Measurements from ENCODE around the gene TIAM1.

The TIAM1 gene

GRCh38 chr21:31257265-31257664, 86.8 kb downstream of the TIAM1 start:
- CTCF ChIA-PET, result interaction anchor here (1.8 kb wide), 1 partner anchor 324 kb away, joined by 10 read pairs; no protein-coding TSS in a partner anchor
- DNase-seq (ENCODE audit: low read depth, low spot score), result no peak
- POLR2A ChIA-PET, result no interaction called here
- H3K4me3 ChIP-seq (ENCODE audit: low read depth, low read length), result no peak overlapping the region
- no peak for TF ChIP-seq CTCF (IDR thresholded peaks at IDR 0.05; ENCODE audit: insufficient read depth, low read length, missing control alignments)

- ChIA-PET POLR2A (no interaction called here), CTCF (no interaction called here)
- no peak for TF ChIP-seq CTCF (IDR thresholded peaks at IDR 0.05; ENCODE audit: insufficient read depth, low read length, missing control alignments)
- no peak overlapping the region for H3K4me3 ChIP-seq (ENCODE audit: low read depth, low read length)
- DNase-seq (ENCODE audit: low read depth, low spot score), result no peak
These were observed 88.2 kb downstream of the TIAM1 start for GRCh38 chr21:31255896-31256295.

GRCh38 chr21:31255036-31255435, 89.0 kb downstream of the TIAM1 start:
- no peak overlapping the region for H3K4me3 ChIP-seq (ENCODE audit: low read depth, low read length)
- CTCF ChIA-PET, result no interaction called here
- DNase-seq (ENCODE audit: low read depth, low spot score), result no peak
- POLR2A ChIA-PET, result no interaction called here
- TF ChIP-seq CTCF (IDR thresholded peaks at IDR 0.05; ENCODE audit: insufficient read depth, low read length, missing control alignments), result no peak

- ChIA-PET CTCF (interaction anchor here (1.8 kb wide), 1 partner anchor 9 kb away, joined by 4 read pairs; no protein-coding TSS in a partner anchor), POLR2A (no interaction called here)
- H3K4me3 ChIP-seq (ENCODE audit: low read depth, low read length), result no peak overlapping the region
- no peak for TF ChIP-seq CTCF (IDR thresholded peaks at IDR 0.05; ENCODE audit: insufficient read depth, low read length, missing control alignments)
- DNase-seq (ENCODE audit: low read depth, low spot score), result no peak
These were observed 89.9 kb downstream of the TIAM1 start for GRCh38 chr21:31254131-31254530.

GRCh38 chr21:31253684-31254083, 90.4 kb downstream of the TIAM1 start:
- H3K4me3 ChIP-seq (ENCODE audit: low read depth, low read length), result no peak overlapping the region
- no peak for TF ChIP-seq CTCF (IDR thresholded peaks at IDR 0.05; ENCODE audit: insufficient read depth, low read length, missing control alignments)
- POLR2A ChIA-PET, result no interaction called here
- DNase-seq (ENCODE audit: low read depth, low spot score), result no peak
- CTCF ChIA-PET, result interaction anchor here (1.8 kb wide), 1 partner anchor 9 kb away, joined by 4 read pairs; no protein-coding TSS in a partner anchor

- no peak for TF ChIP-seq CTCF (IDR thresholded peaks at IDR 0.05; ENCODE audit: insufficient read depth, low read length, missing control alignments)
These were observed 91.5 kb downstream of the TIAM1 start for GRCh38 chr21:31252611-31253010.

More at GRCh38 chr21:31252611-31253010, 91.5 kb downstream of the TIAM1 start:
- H3K4me3 ChIP-seq (ENCODE audit: low read depth, low read length), result no peak overlapping the region
- no peak for DNase-seq (ENCODE audit: low read depth, low spot score)
- POLR2A ChIA-PET, result no interaction called here
- CTCF ChIA-PET, result interaction anchor here (1.8 kb wide), 1 partner anchor 10 kb away, joined by 4 read pairs; no protein-coding TSS in a partner anchor

All from AG04449 (cell line).